Thyroid gland (tissue), 4 donors: ENCODE results near the gene ARHGAP8.

Experiments used
- CTCF ChIP-seq, 6 experiments: fragments of 200-600 bp in 3 of 6; fragments of 450-650 bp in 3 of 6; sonication (generic) in 3 of 6; IDR thresholded peaks; one replicate each; pipeline ENCODE4 v1.5.1; 2016 to 2019; ENCODE audit warnings: antibody characterized with exemption in 6 of 6, mild to moderate bottlenecking in 2 of 6, inconsistent platforms in 1 of 6, moderate library complexity in 1 of 6
- POLR2A ChIP-seq, 2 donors: fragments of 450-650 bp; IDR thresholded peaks; one replicate each; pipeline ENCODE4 v1.6.1; 2017; ENCODE audit warnings: antibody characterized with exemption in 2 of 2, mild to moderate bottlenecking in 2 of 2, moderate library complexity in 1 of 2

GRCh38 chr22:44818727-44819126, 66.4 kb downstream of the ARHGAP8 start:
- TF ChIP-seq CTCF (IDR thresholded peaks at IDR 0.05) (no peak), POLR2A (IDR thresholded peaks at IDR 0.05) (no peak)
